A549 (cell line): ENCODE results near the gene ZC3H18. TPM values are rescaled to one million over a fixed set of nuclear protein-coding genes. Genes with fewer than 3 reads are reported as not detected.

ENCODE experiments used
- ATAC-seq, 2 experiments: fragments of 200-7000 bp in 1 of 2; fragments of >200 bp in 1 of 2; cut with Nextera tagmentation in 1 of 2; cut with Tn5 transposase in 1 of 2; 3 replicates each; pipeline versions ENCODE4 v1.8.0 to v1.9.1; 2018 to 2020; ENCODE audit warnings: mild to moderate bottlenecking in 1 of 2, moderate library complexity in 1 of 2
- CTCF ChIA-PET: fragments of 300-600 bp; sonication (Branson Sonifier 250); formaldehyde crosslinking; extraction: SDS; loops from one replicate; lab custom pipeline; 2021; ENCODE audit warnings: antibody characterized with exemption, inconsistent platforms; lab: Yijun Ruan, JAX
- POLR2A ChIA-PET: fragments of 350-600 bp; formaldehyde crosslinking; extraction: SDS; loops from one replicate; lab custom pipeline; 2021; ENCODE audit warnings: antibody characterized with exemption, inconsistent platforms; lab: Yijun Ruan, JAX
- DNase-seq, 2 experiments: peaks; one replicate each; pipeline versions ENCODE4 v3.0.0 to v3.0.0-alpha.2; 2011 to 2016; ENCODE audit warnings: low read depth in 1 of 2, low spot score in 1 of 2
- FAIRE-seq: peaks from 2 replicates; lab custom pipeline; 2011; peaks lifted over from hg19 to GRCh38; lab: Jason Lieb, UNC
- H3K27ac ChIP-seq, 2 experiments: fragments of >200 bp; sonication (Bioruptor Twin); formaldehyde crosslinking; 3 replicates each; pipeline ENCODE4 v1.5.1; 2016 to 2017
- H3K4me1 ChIP-seq: fragments of >200 bp; sonication (Bioruptor Twin); formaldehyde crosslinking; 3 replicates; pipeline ENCODE4 v1.6.1; 2016
- H3K4me2 ChIP-seq: fragments of >200 bp; sonication (Bioruptor Twin); formaldehyde crosslinking; 3 replicates; pipeline ENCODE4 v1.6.1; 2016
- H3K4me3 ChIP-seq: fragments of >200 bp; sonication (Bioruptor Twin); formaldehyde crosslinking; 3 replicates; pipeline ENCODE4 v1.5.1; 2016
- H3K9me3 ChIP-seq: fragments of >200 bp; sonication (Bioruptor Twin); formaldehyde crosslinking; 3 replicates; pipeline ENCODE4 v1.6.1; 2016
- CBX2 ChIP-seq: fragments of 200-600 bp; sonication (generic); IDR thresholded peaks from 2 replicates; pipeline ENCODE4 v1.6.1; 2016; ENCODE audit warnings: low read depth, mild to moderate bottlenecking, borderline replicate concordance
- CBX8 ChIP-seq: fragments of 200-600 bp; sonication (generic); IDR thresholded peaks from 2 replicates; pipeline ENCODE4 v1.6.1; 2016
- CEBPB ChIP-seq, 2 experiments: fragments of >200 bp in 1 of 2; sonication (Bioruptor Twin) in 1 of 2; formaldehyde crosslinking in 1 of 2; IDR thresholded peaks; 2 replicates each; pipeline ENCODE4 v1.6.1; 2012 to 2016
- CHD2 ChIP-seq: fragments of 150-350 bp; IDR thresholded peaks from 2 replicates; pipeline ENCODE4 v1.6.1; 2014; ENCODE audit warnings: low read length; ENCODE audit not compliant: partially characterized antibody
- EHF ChIP-seq: fragments of 250-450 bp; sonication (Bioruptor Pico); IDR thresholded peaks from 2 replicates; pipeline ENCODE4 v1.5.0; 2020; ENCODE audit warnings: mild to moderate bottlenecking
- EHMT2 ChIP-seq: fragments of 200-600 bp; sonication (generic); IDR thresholded peaks from 2 replicates; pipeline ENCODE4 v1.6.1; 2016; ENCODE audit warnings: antibody characterized with exemption, low read depth, mild to moderate bottlenecking, moderate library complexity
- EP300 ChIP-seq, 2 experiments: fragments of >200 bp; sonication (Bioruptor Twin); formaldehyde crosslinking; IDR thresholded peaks; 2 replicates in 1 of 2; 3 replicates in 1 of 2; pipeline ENCODE4 v1.6.1; 2016 to 2017
- FOSB ChIP-seq: fragments of 250-450 bp; sonication (Bioruptor Pico); IDR thresholded peaks from 2 replicates; pipeline ENCODE4 v1.5.0; 2020; ENCODE audit warnings: mild to moderate bottlenecking, moderate library complexity
- FOSL2 ChIP-seq, 2 experiments: fragments of 450-650 bp in 1 of 2; fragments of >200 bp in 1 of 2; sonication (Bioruptor Twin) in 1 of 2; formaldehyde crosslinking; IDR thresholded peaks; 2 replicates each; pipeline versions ENCODE4 v1.5.0 to v1.6.1; 2016 to 2020; ENCODE audit warnings: mild to moderate bottlenecking in 1 of 2, moderate library complexity in 1 of 2
- HDAC2 ChIP-seq: fragments of 200-600 bp; sonication (generic); IDR thresholded peaks from 2 replicates; pipeline ENCODE4 v1.6.1; 2016
- MAFK ChIP-seq: fragments of 450-650 bp; IDR thresholded peaks from 2 replicates; pipeline ENCODE4 v1.6.1; 2014; ENCODE audit not compliant: partially characterized antibody
- NPAS2 ChIP-seq: fragments of 250-450 bp; sonication (Bioruptor Pico); IDR thresholded peaks from 2 replicates; pipeline ENCODE4 v1.8.0; 2022; ENCODE audit warnings: mild to moderate bottlenecking, moderate library complexity, borderline replicate concordance
- NR3C1 ChIP-seq: fragments of >200 bp; sonication (Bioruptor Twin); formaldehyde crosslinking; IDR thresholded peaks from 3 replicates; pipeline ENCODE4 v1.6.1; 2017
- POLR2A ChIP-seq: IDR thresholded peaks from 2 replicates; pipeline ENCODE4 v1.6.1; 2012; ENCODE audit warnings: mild to moderate bottlenecking, low read length
- POLR2AphosphoS2 ChIP-seq: conservative IDR thresholded peaks from 2 replicates; pipeline ENCODE4 v1.6.1; 2012; ENCODE audit warnings: low read length, improper control_type of control experiment, inconsistent platforms
- RARB ChIP-seq: fragments of 250-450 bp; sonication (Bioruptor Pico); IDR thresholded peaks from 2 replicates; pipeline ENCODE4 v1.8.0; 2021; ENCODE audit warnings: mild to moderate bottlenecking, moderate library complexity
- RFX5 ChIP-seq: fragments of 450-650 bp; IDR thresholded peaks from 2 replicates; pipeline ENCODE4 v1.7.1; 2014; ENCODE audit warnings: antibody characterized with exemption, mild to moderate bottlenecking, moderate library complexity
- TP53 ChIP-seq: fragments of 250-450 bp; sonication (Bioruptor Pico); IDR thresholded peaks from 2 replicates; pipeline ENCODE4 v1.5.0; 2021; ENCODE audit warnings: mild to moderate bottlenecking, moderate library complexity
- ZFP36 ChIP-seq: fragments of 450-650 bp; IDR thresholded peaks from 2 replicates; pipeline ENCODE4 v1.6.1; 2014; ENCODE audit warnings: borderline replicate concordance; ENCODE audit not compliant: partially characterized antibody
- ZNF302 ChIP-seq: fragments of 250-450 bp; sonication (Bioruptor Pico); IDR thresholded peaks from 2 replicates; pipeline ENCODE4 v1.9.0; 2021; ENCODE audit warnings: inconsistent platforms, mild to moderate bottlenecking, moderate library complexity
- ZSCAN20 ChIP-seq: fragments of 250-450 bp; sonication (Bioruptor Pico); IDR thresholded peaks from 2 replicates; pipeline ENCODE4 v1.8.0; 2022; ENCODE audit warnings: mild to moderate bottlenecking, moderate library complexity
- WGBS: methylation state at CpG from one replicate; pipeline ENCODE4 v1.1.6; 2017; ENCODE audit errors: missing lambda C conversion rate; 5-methylcytosine and 5-hydroxymethylcytosine counted together
- polyA plus RNA-seq, 4 experiments: library from polyadenylated mRNA; depleted of rRNA in 3 of 4; stranded (reverse); fragments of >200 nt; fragmentation: RNase III in 1 of 4; extraction: RNeasy Plus Mini Kit Qiagen cat#74134 plus additional on column Dnase treatment in 1 of 4; gene quantifications; 2 replicates in 3 of 4; 3 replicates in 1 of 4; pipeline ENCODE4 v1.2.3, GENCODE V29; 2011 to 2017
- TF ChIP-seq, protein P1 (sequence below): fragments of 150-350 bp; IDR thresholded peaks from 2 replicates; pipeline ENCODE4 v1.6.1; 2014; ENCODE audit warnings: low read depth, mild to moderate bottlenecking, low read length
- TF ChIP-seq, protein P2 (sequence below): IDR thresholded peaks from 2 replicates; pipeline ENCODE4 v1.6.1; 2012; ENCODE audit warnings: low read depth, borderline replicate concordance
- TF ChIP-seq, protein P3 (sequence below): IDR thresholded peaks from 2 replicates; pipeline ENCODE4 v1.6.1; 2012

ZC3H18 gene
- polyA plus RNA-seq, 2 of the 4 experiments (the other 2 are of a cell fraction): 21.1 to 48.2 TPM

DNA sequence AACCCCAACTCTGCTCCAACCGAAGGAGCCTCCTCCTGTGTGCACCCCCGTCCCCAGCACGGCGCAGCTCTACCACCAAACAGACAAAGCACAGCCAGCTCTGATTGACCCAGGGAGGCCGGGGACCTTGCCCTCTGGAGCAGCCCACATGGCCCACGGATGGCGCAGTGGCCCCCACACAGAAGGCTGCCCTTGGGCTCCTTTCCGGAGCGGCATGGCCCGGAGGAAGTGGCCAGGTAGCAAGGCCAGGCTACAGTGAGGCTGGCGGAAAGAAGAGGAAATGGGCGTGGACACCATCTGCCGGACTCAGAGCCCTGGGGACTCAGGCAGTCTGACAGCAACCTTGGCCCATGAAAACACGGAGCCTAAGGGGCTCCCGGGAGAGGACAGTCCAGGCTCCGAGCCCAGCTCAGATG is 19.9 kb upstream of the ZC3H18 start:
- no peak; a peak in 1 of 6 replicates for ATAC-seq
- TF ChIP-seq CHD2: no peak
- TF ChIP-seq NR3C1: no peak
- TF ChIP-seq HDAC2: no peak
- TF ChIP-seq, protein P1, sequence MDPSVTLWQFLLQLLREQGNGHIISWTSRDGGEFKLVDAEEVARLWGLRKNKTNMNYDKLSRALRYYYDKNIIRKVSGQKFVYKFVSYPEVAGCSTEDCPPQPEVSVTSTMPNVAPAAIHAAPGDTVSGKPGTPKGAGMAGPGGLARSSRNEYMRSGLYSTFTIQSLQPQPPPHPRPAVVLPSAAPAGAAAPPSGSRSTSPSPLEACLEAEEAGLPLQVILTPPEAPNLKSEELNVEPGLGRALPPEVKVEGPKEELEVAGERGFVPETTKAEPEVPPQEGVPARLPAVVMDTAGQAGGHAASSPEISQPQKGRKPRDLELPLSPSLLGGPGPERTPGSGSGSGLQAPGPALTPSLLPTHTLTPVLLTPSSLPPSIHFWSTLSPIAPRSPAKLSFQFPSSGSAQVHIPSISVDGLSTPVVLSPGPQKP: no peak
- TF ChIP-seq, all 56 proteins: peak for 0
- no peak for FAIRE-seq

DNA sequence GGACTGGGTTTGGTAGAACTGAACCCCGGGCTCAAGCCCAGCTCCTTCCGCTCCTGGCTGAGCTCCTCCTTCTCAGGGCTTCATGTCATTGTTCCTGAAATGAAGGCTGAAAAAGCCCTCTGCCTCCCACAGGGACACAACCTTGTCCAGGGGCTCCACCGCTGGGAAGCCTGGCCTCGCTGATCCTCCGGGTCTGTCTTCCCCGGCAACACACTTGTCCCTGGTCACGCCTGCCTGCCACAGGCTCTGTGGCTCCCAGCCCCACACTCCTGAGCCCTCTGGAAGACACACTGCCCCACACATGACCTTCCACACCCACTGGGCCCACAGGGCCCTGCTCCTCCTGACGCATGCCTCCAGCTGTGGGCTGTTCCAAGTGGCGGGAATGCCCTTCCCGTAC is 18.0 kb upstream of the ZC3H18 start:
- ChIA-PET CTCF (interaction anchor here (0.9 to 4.3 kb wide), 2 partner anchors 11 to 71 kb away, joined by 3 to 21 read pairs; no protein-coding TSS in a partner anchor), POLR2A (interaction anchor here (0.8 kb wide), 1 partner anchor 18 kb away, joined by 3 read pairs; the partner anchor contains the start of gene ZC3H18)
- Histone ChIP-seq H3K4me2 (no peak overlapping the region), H3K9me3 (peaks cover 3% of the 10 kb centered on the region; the same call in 1 of the 3 replicates), H3K4me3 (no peak overlapping the region), H3K27ac (no peak overlapping the region), H3K4me1 (no peaks in the 10 kb centered on the region)
- ATAC-seq (no peak), DNase-seq (no peak), FAIRE-seq (no peak)
- WGBS: 81% methylated on average over 10 of the region's 10 CpGs
- no peak for TF ChIP-seq FOSL2 (IDR thresholded peaks at IDR 0.05)
- TF ChIP-seq FOSL2 (CRISPR knock-in tag; IDR thresholded peaks at IDR 0.05): no peak
- TF ChIP-seq POLR2A: no peak
- TF ChIP-seq ZSCAN20: no peak
- no peak for TF ChIP-seq CEBPB (IDR thresholded peaks at IDR 0.05)
- no peak for TF ChIP-seq TP53 (CRISPR knock-in tag)
- no peak for TF ChIP-seq POLR2AphosphoS2
- TF ChIP-seq ZNF302: no peak
- TF ChIP-seq RARB (CRISPR knock-in tag): no peak
- no peak for TF ChIP-seq CBX2
- TF ChIP-seq EHMT2: no peak
- TF ChIP-seq, protein P2, sequence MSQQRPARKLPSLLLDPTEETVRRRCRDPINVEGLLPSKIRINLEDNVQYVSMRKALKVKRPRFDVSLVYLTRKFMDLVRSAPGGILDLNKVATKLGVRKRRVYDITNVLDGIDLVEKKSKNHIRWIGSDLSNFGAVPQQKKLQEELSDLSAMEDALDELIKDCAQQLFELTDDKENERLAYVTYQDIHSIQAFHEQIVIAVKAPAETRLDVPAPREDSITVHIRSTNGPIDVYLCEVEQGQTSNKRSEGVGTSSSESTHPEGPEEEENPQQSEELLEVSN: no peak
- TF ChIP-seq MAFK: no peak
- TF ChIP-seq NPAS2 (CRISPR knock-in tag): no peak

More for the DNA sequence above, 19.9 kb upstream of the ZC3H18 start:
- Histone ChIP-seq H3K9me3 (no peaks in the 10 kb centered on the region; the same call in 1 of the 3 replicates), H3K4me2 (no peak overlapping the region), H3K4me3 (no peak overlapping the region), H3K4me1 (no peaks in the 10 kb centered on the region), H3K27ac (no peak overlapping the region)
- 80% methylated on average over 11 of the region's 16 CpGs for WGBS
- CTCF ChIA-PET: interaction anchor here (1.3 kb wide), 1 partner anchor 9 kb away, joined by 6 read pairs; no protein-coding TSS in a partner anchor
- POLR2A ChIA-PET: no interaction called here
- no peak for DNase-seq

DNA sequence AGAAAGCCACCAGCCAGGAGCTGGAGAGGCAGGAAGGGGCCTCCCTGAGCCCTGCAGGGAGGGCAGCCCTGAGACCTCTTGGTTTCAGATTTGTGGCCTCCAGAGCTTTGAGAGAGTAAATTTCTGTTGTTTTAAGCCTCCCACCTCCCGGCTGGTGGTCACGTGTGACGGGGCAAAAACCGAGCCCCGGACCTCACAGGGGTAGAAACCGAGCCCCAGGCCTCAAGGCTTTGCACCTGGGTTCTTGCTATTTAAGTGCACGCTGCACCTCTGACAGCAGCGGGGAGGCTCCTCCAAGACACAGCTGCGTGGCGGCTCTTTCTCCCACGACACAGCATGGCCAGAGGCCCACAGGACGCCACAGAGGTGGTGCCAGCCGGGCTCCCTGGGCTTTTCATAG is 17.4 kb upstream of the ZC3H18 start:
- no peak for FAIRE-seq

More for the DNA sequence above, 17.4 kb upstream of the ZC3H18 start:
- no peaks in the 10 kb centered on the region for H3K4me1 ChIP-seq
- WGBS: 78% methylated on average over 12 of the region's 13 CpGs
- no peak overlapping the region for H3K4me2 ChIP-seq
- no peak overlapping the region for H3K27ac ChIP-seq
- no peak for ATAC-seq
- no peak overlapping the region for H3K4me3 ChIP-seq
- ChIA-PET POLR2A (interaction anchor here (0.8 kb wide), 1 partner anchor 17 kb away, joined by 3 read pairs; the partner anchor contains the start of gene ZC3H18), CTCF (interaction anchor here (0.7 to 4.3 kb wide), 4 partner anchors 9 to 79 kb away, joined by 3 to 21 read pairs (median 4); no protein-coding TSS in a partner anchor)
- peaks cover 3% of the 10 kb centered on the region; the same call in 1 of the 3 replicates for H3K9me3 ChIP-seq
- no peak for DNase-seq
- TF ChIP-seq CBX8: no peak
- TF ChIP-seq FOSB (CRISPR knock-in tag): no peak
- no peak for TF ChIP-seq EHF (CRISPR knock-in tag)
- TF ChIP-seq CEBPB (IDR thresholded peaks at IDR 0.05): no peak
- TF ChIP-seq, protein P3, sequence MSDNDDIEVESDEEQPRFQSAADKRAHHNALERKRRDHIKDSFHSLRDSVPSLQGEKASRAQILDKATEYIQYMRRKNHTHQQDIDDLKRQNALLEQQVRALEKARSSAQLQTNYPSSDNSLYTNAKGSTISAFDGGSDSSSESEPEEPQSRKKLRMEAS: no peak
- no peak for TF ChIP-seq RFX5
- TF ChIP-seq EP300 (IDR thresholded peaks at IDR 0.05): no peak
- no peak for TF ChIP-seq FOSL2 (IDR thresholded peaks at IDR 0.05)
- no peak for TF ChIP-seq FOSL2 (CRISPR knock-in tag; IDR thresholded peaks at IDR 0.05)
- no peak for TF ChIP-seq ZFP36
